ENCODE measurements around the gene PRPF40A. TPM values are rescaled to one million over a fixed set of nuclear protein-coding genes. Genes with fewer than 3 reads are reported as not detected.

PRPF40A gene
- total and polyA plus RNA-seq, 2 of the 8 experiments (the other 6 are each of a cell fraction or from before 2014, with no cell fraction given) = 85.5 to 176 TPM

- ChIA-PET CTCF (ENCODE audit: partially characterized antibody) (interaction anchor here (0.9 to 4.3 kb wide), 4 partner anchors 12 to 82 kb away, joined by 3 to 52 read pairs (median 6); no protein-coding TSS in a partner anchor), POLR2A (ENCODE audit: partially characterized antibody) (interaction anchor here (0.9 to 4.2 kb wide), 13 partner anchors 8 to 383 kb away, joined by 3 to 68 read pairs (median 7); partner anchors contain the start of gene FMNL2)
- Histone ChIP-seq H4K5ac (ENCODE audit: insufficient read length, low read depth, low read length) (peak within 1 kb of the TSS; percentile 100), H3K79me2 (ENCODE audit: control insufficient read depth in 1 of 2, insufficient read depth in 2 of 2, low read length in 2 of 2) (peaks cover 25 to 84% of the 10 kb centered on the region in 2 experiments), H3K27ac (ENCODE audit: low read depth, low read length) (peak within 1 kb of the TSS; percentile 100), H4K8ac (ENCODE audit: extremely low read depth, insufficient read depth, low read length) (peak within 1 kb of the TSS; percentile 100), H4K20me1 (replicated peaks in 1 of 2; ENCODE audit: control insufficient read depth in 1 of 2, insufficient read depth in 2 of 2, low read length in 2 of 2) (peaks cover 1 to 16% of the 10 kb centered on the region in 2 experiments), H3K4me2 (ENCODE audit: insufficient read depth in 1 of 2, low read depth in 2 of 2, low read length in 2 of 2) (peak within 1 kb of the TSS; percentile 58 to 69), H2BK20ac (ENCODE audit: low read length) (peak within 1 kb of the TSS; percentile 57; the same call in 1 of the 2 replicates), H2AK5ac (ENCODE audit: low read depth, low read length) (peak within 1 kb of the TSS; percentile 33; the same call in 1 of the 2 replicates), H2BK5ac (ENCODE audit: low read depth, low read length) (peak within 1 kb of the TSS; percentile 99), H3K36me3 (ENCODE audit: control insufficient read depth in 2 of 4, insufficient read depth in 4 of 4, low read length in 3 of 4) (peaks cover 6 to 46% (median 8%) of the 10 kb centered on the region in 4 experiments; a peak in 6 of 8 replicates), H3K56ac (replicated peaks; ENCODE audit: insufficient read length, low read depth, low read length) (peak within 1 kb of the TSS; percentile 95), H2BK120ac (replicated peaks; ENCODE audit: low read depth, low read length) (peak within 1 kb of the TSS; percentile 98), H3K27me3 (replicated peaks in 1 of 4; ENCODE audit: control insufficient read depth in 3 of 4, extremely low read depth in 1 of 4, insufficient read depth in 3 of 4, low read length in 3 of 4) (no peaks in the 10 kb centered on the region), H4K91ac (replicated peaks; ENCODE audit: insufficient read length, low read length) (peak within 1 kb of the TSS; percentile 99), H3K14ac (ENCODE audit: insufficient read length) (no peak within 1 kb of the TSS), H3K4me1 (replicated peaks in 1 of 4; ENCODE audit: control insufficient read depth in 3 of 4, insufficient read depth in 4 of 4, low read length in 3 of 4) (peaks cover 0 to 7% (median 2%) of the 10 kb centered on the region in 4 experiments; a peak in 2 of 7 replicates), H3K23me2 (ENCODE audit: low read depth, low read length) (peaks cover 5% of the 10 kb centered on the region; the same call in 1 of the 2 replicates), H3K9ac (replicated peaks in 1 of 4; ENCODE audit: extremely low read depth in 1 of 4, low read depth in 3 of 4, low read length in 3 of 4) (peak within 1 kb of the TSS; percentile 93 to 99 (median 98)), H3K4ac (replicated peaks; ENCODE audit: insufficient read length, low read depth, low read length) (peak within 1 kb of the TSS; percentile 92), H3K23ac (ENCODE audit: insufficient read length) (no peak within 1 kb of the TSS), H2BK15ac (ENCODE audit: low read length) (peak within 1 kb of the TSS; percentile 99; the same call in 1 of the 2 replicates), H3K9me3 (ENCODE audit: insufficient read depth in 2 of 2, low read depth in 1 of 2, low read length in 1 of 2) (no peaks in the 10 kb centered on the region), H3K18ac (ENCODE audit: extremely low read depth, low read length) (peak within 1 kb of the TSS; percentile 100), H3K79me1 (ENCODE audit: low read depth, low read length) (no peaks in the 10 kb centered on the region), H2BK12ac (ENCODE audit: low read depth, low read length) (peak within 1 kb of the TSS; percentile 93), H2AFZ (ENCODE audit: low read length) (peak within 1 kb of the TSS; percentile 46; the same call in 1 of the 2 replicates), H3K4me3 (ENCODE audit: extremely low read depth in 1 of 4, insufficient read depth in 2 of 4, low read depth in 3 of 4, low read length in 4 of 4) (peak within 1 kb of the TSS; percentile 92 to 98 (median 96))
- DNase-seq (ENCODE audit: low read depth in 1 of 2, low spot score in 2 of 2) (peak; percentile 60 to 94), FAIRE-seq (no peak)
- WGBS, 2 experiments (ENCODE audit: extremely low coverage in 1 of 2, insufficient coverage in 1 of 2, insufficient read length in 1 of 2, insufficient replicate concordance in 2 of 2, low coverage in 1 of 2, low lambda C conversion rate in 2 of 2, missing lambda C conversion rate in 1 of 2) = 2% methylated on average over 69 of the region's 87 CpGs; no CpG with 5 or more reads in 1 of the 2 experiments
Measured at GRCh38 chr2:152718076-152718908, 1.0 kb upstream of the PRPF40A start, which contains the start of gene ARL6IP6. ARL6IP6 (plus strand) TSS chr2:152718620; CDS start chr2:152718625, 5 bp downstream.

All from H1 (cell line).